AG04449 (cell line): ENCODE data around the gene CD44.
A peak's percentile ranks its signal among the peaks of the same experiment; 100 is the strongest.

Experiments
- CTCF ChIA-PET: fragments of 350-600 bp; formaldehyde crosslinking; extraction: SDS; loops from one replicate; lab custom pipeline; 2021; ENCODE audit warnings: antibody characterized with exemption; lab: Yijun Ruan, JAX
- POLR2A ChIA-PET: fragments of 400-600, 350-600 bp; formaldehyde crosslinking; extraction: SDS; loops from one replicate; lab custom pipeline; 2020; ENCODE audit warnings: antibody characterized with exemption, inconsistent platforms; lab: Yijun Ruan, JAX
- DNase-seq: peaks from one replicate; pipeline ENCODE4 v3.0.0-alpha.2; 2010; ENCODE audit warnings: low read depth, low spot score
- H3K4me3 ChIP-seq: 2 replicates; pipeline ENCODE4 v1.5.1; 2011; ENCODE audit warnings: low read depth, mild to moderate bottlenecking, control low read depth, low read length
- CTCF ChIP-seq: IDR thresholded peaks from one replicate; pipeline ENCODE4 v1.5.1; 2011; ENCODE audit warnings: mild to moderate bottlenecking, moderate library complexity, low read length, control low read depth, inconsistent platforms; ENCODE audit not compliant: insufficient read depth; ENCODE audit errors: missing control alignments

CD44 gene

GRCh38 chr11:35134403-35135148 lies 4.4 kb upstream of the CD44 start:
- no peak overlapping the region for H3K4me3 ChIP-seq
- CTCF ChIA-PET, result no interaction called here
- POLR2A ChIA-PET, result no interaction called here
- TF ChIP-seq CTCF, result no peak
- DNase-seq, result no peak

- POLR2A ChIA-PET, result no interaction called here
- CTCF ChIA-PET, result interaction anchor here (0.6 kb wide), 1 partner anchor 257 kb away, joined by 3 read pairs; no protein-coding TSS in a partner anchor
- TF ChIP-seq CTCF, result no peak
- no peak overlapping the region for H3K4me3 ChIP-seq
- no peak for DNase-seq
These were observed 3.7 kb upstream of the CD44 start for GRCh38 chr11:35135222-35135621.

GRCh38 chr11:35136311-35136710 lies 2.7 kb upstream of the CD44 start:
- ChIA-PET POLR2A (no interaction called here), CTCF (interaction anchor here (1.5 kb wide), 1 partner anchor 256 kb away, joined by 6 read pairs; no protein-coding TSS in a partner anchor)
- no peak overlapping the region for H3K4me3 ChIP-seq
- TF ChIP-seq CTCF, result no peak
- no peak for DNase-seq

- TF ChIP-seq CTCF, result no peak
- CTCF ChIA-PET, result interaction anchor here (1.1 to 1.9 kb wide), 3 partner anchors 29 to 253 kb away, joined by 3 to 8 read pairs (median 4); no protein-coding TSS in a partner anchor
- peak overlapping the region; percentile 94 for H3K4me3 ChIP-seq
- POLR2A ChIA-PET, result interaction anchor here (0.8 to 1.9 kb wide), 6 partner anchors 8 to 226 kb away, joined by 3 to 8 read pairs (median 5); no protein-coding TSS in a partner anchor
- no peak for DNase-seq
These were observed 913 bp upstream of the CD44 start for GRCh38 chr11:35138058-35138457.

GRCh38 chr11:35138606-35138942 lies 397 bp upstream of the CD44 start:
- H3K4me3 ChIP-seq, result peak overlapping the region; percentile 94
- TF ChIP-seq CTCF, result no peak
- ChIA-PET POLR2A (interaction anchor here (0.8 to 2.1 kb wide), 12 partner anchors 9 to 226 kb away, joined by 3 to 10 read pairs (median 5); no protein-coding TSS in a partner anchor), CTCF (interaction anchor here (1.0 to 1.9 kb wide), 4 partner anchors 15 to 253 kb away, joined by 3 to 8 read pairs (median 4); no protein-coding TSS in a partner anchor)
- DNase-seq, result no peak

- no peak for TF ChIP-seq CTCF
- POLR2A ChIA-PET, result interaction anchor here (0.6 to 2.1 kb wide), 20 partner anchors 10 to 197 kb away, joined by 3 to 10 read pairs (median 4); no protein-coding TSS in a partner anchor
- DNase-seq, result no peak
- peak overlapping the region; percentile 94 for H3K4me3 ChIP-seq
- CTCF ChIA-PET, result interaction anchor here (0.7 to 2.0 kb wide), 9 partner anchors 10 to 255 kb away, joined by 3 to 8 read pairs (median 4); no protein-coding TSS in a partner anchor
These were observed 831 bp downstream of the CD44 start for GRCh38 chr11:35139722-35140282.
